HG02759 (cell line): ENCODE measurements around the gene ST7L.

Source experiments
- ATAC-seq: cut with Tn5 transposase; IDR thresholded peaks from one replicate; pipeline ENCODE4 v1.9.1; 2021; ENCODE audit warnings: mild to moderate bottlenecking, moderate library complexity; ENCODE audit not compliant: unreplicated experiment

Gene ST7L

GRCh38 chr1:112517231-112517630 is 101.7 kb downstream of the ST7L start:
- ATAC-seq, result no peak

- ATAC-seq, result no peak
Observed at GRCh38 chr1:112516141-112516540, 102.8 kb downstream of the ST7L start.

- ATAC-seq, result no peak
Observed at GRCh38 chr1:112515311-112516009, 103.5 kb downstream of the ST7L start.

GRCh38 chr1:112514901-112515300 is 104.0 kb downstream of the ST7L start:
- ATAC-seq, result no peak

- ATAC-seq, result no peak
Observed at GRCh38 chr1:112513112-112513870, 105.7 kb downstream of the ST7L start.

GRCh38 chr1:112511897-112512296 is 107.0 kb downstream of the ST7L start:
- no peak for ATAC-seq

GRCh38 chr1:112510340-112510739 is 108.6 kb downstream of the ST7L start:
- ATAC-seq, result no peak

GRCh38 chr1:112509660-112510178 is 109.2 kb downstream of the ST7L start:
- no peak for ATAC-seq

GRCh38 chr1:112509005-112509659 is 109.8 kb downstream of the ST7L start:
- no peak for ATAC-seq

- no peak for ATAC-seq
Observed at GRCh38 chr1:112508278-112509004, 110.5 kb downstream of the ST7L start, which contains the start of gene WNT2B. Gene WNT2B (plus strand): TSS chr1:112508965. CDS start chr1:112509263, 298 bp downstream.

- ATAC-seq, result no peak
Observed at GRCh38 chr1:112507921-112508277, 111.0 kb downstream of the ST7L start.

GRCh38 chr1:112507336-112507735 is 111.6 kb downstream of the ST7L start:
- ATAC-seq, result no peak

- ATAC-seq, result no peak
Observed at GRCh38 chr1:112506731-112507130, 112.2 kb downstream of the ST7L start.

GRCh38 chr1:112506306-112506705 is 112.6 kb downstream of the ST7L start:
- no peak for ATAC-seq

- ATAC-seq, result no peak
Observed at GRCh38 chr1:112505878-112506277, 113.1 kb downstream of the ST7L start.

- no peak for ATAC-seq
Observed at GRCh38 chr1:112505400-112505785, 113.5 kb downstream of the ST7L start.

- no peak for ATAC-seq
Observed at GRCh38 chr1:112504661-112505399, 114.1 kb downstream of the ST7L start.

GRCh38 chr1:112504001-112504660 is 114.8 kb downstream of the ST7L start:
- ATAC-seq, result no peak

- no peak for ATAC-seq
Observed at GRCh38 chr1:112502826-112503225, 116.1 kb downstream of the ST7L start.
